ENCODE results near the gene DKK3.

- no peak for TF ChIP-seq CTCF (conservative IDR thresholded peaks at IDR 0.05; ENCODE audit: low read depth in 2 of 2)
- TF ChIP-seq ZNF462 (CRISPR knock-in tag; IDR thresholded peaks at IDR 0.05) = no peak
- TF ChIP-seq EZH2phosphoT487 (IDR thresholded peaks at IDR 0.05; ENCODE audit: unreplicated experiment) = no peak
- TF ChIP-seq EZH2 (IDR thresholded peaks at IDR 0.05; ENCODE audit: low read depth, unreplicated experiment) = no peak
- no peak for TF ChIP-seq JUNB (IDR thresholded peaks at IDR 0.05; ENCODE audit: unreplicated experiment)
- no peak for TF ChIP-seq POLR2AphosphoS5 (IDR thresholded peaks at IDR 0.05; ENCODE audit: low read depth)
- TF ChIP-seq REST (IDR thresholded peaks at IDR 0.05; ENCODE audit: unreplicated experiment) = no peak
- TF ChIP-seq CREB1 (CRISPR knock-in tag; IDR thresholded peaks at IDR 0.05; ENCODE audit: low read depth) = no peak
- TF ChIP-seq ZNF114 (CRISPR knock-in tag; IDR thresholded peaks at IDR 0.05) = no peak
- TF ChIP-seq ZNF331 (CRISPR knock-in tag; IDR thresholded peaks at IDR 0.05; ENCODE audit: low read depth) = no peak
- no peak for TF ChIP-seq ETS1 (IDR thresholded peaks at IDR 0.05)
- no peak for TF ChIP-seq STAT1 (IDR thresholded peaks at IDR 0.05; ENCODE audit: unreplicated experiment)
These were observed 91.4 kb downstream of the DKK3 start for GRCh38 chr11:11916981-11917399.
